K562 (cell line): ENCODE data around the gene CYTH1. TPM values are rescaled to one million over a fixed set of nuclear protein-coding genes. Genes with fewer than 3 reads are reported as not detected.

Source experiments
- ATAC-seq: fragments of 200-7000 bp; cut with Tn5 transposase; 3 replicates; pipeline ENCODE4 v1.9.1; 2020; ENCODE audit warnings: moderate library complexity
- BruUV-seq: library from RNA; stranded (reverse); fragments of 400-500 nt; replicated peaks from 2 replicates; lab custom pipeline; 2021; lab: Mats Ljungman, UMichigan
- CTCF ChIA-PET: fragments of 300-600 bp; formaldehyde crosslinking; extraction: SDS; loops from one replicate; lab custom pipeline; 2021; ENCODE audit warnings: low intra/inter-chr PET ratio; lab: Yijun Ruan, JAX
- POLR2A ChIA-PET: fragments of 300-600, 350-650 bp; sonication (Branson Sonifier 250); formaldehyde crosslinking; extraction: SDS; loops from one replicate; lab custom pipeline; 2021; ENCODE audit warnings: antibody characterized with exemption, inconsistent platforms; lab: Yijun Ruan, JAX
- DNase-seq, 4 experiments: peaks; one replicate each; pipeline versions ENCODE4 v3.0.0 to v3.0.0-alpha.2; 2011 to 2018; ENCODE audit warnings: low spot score in 3 of 4, mixed read lengths in 3 of 4; ENCODE audit errors: extremely low read depth in 1 of 4
- FAIRE-seq: peaks from 2 replicates; lab custom pipeline; 2011; peaks lifted over from hg19 to GRCh38; lab: Jason Lieb, UNC
- H2AFZ ChIP-seq: 2 replicates; pipeline ENCODE4 v1.6.0; 2011; ENCODE audit warnings: low read depth, low read length, control low read depth, inconsistent platforms
- H3K27ac ChIP-seq: fragments of 200-600 bp; 3 replicates; pipeline ENCODE4 v1.8.0; 2011; ENCODE audit warnings: low read depth, mild to moderate bottlenecking, control low read depth, inconsistent platforms, low read length, moderate library complexity, mixed read lengths; ENCODE audit errors: extremely low read depth
- H3K27me3 ChIP-seq, 2 experiments: fragments of 300-600 bp in 1 of 2; 2 replicates in 1 of 2; 3 replicates in 1 of 2; pipeline versions ENCODE4 v1.6.0 to v1.8.0; 2011; ENCODE audit warnings: inconsistent platforms in 2 of 2, low read length in 2 of 2, mild to moderate bottlenecking in 1 of 2, mixed read lengths in 1 of 2, moderate library complexity in 1 of 2; ENCODE audit not compliant: control insufficient read depth in 2 of 2, insufficient read depth in 2 of 2
- H3K36me3 ChIP-seq: fragments of 300-600 bp; 3 replicates; pipeline ENCODE4 v1.8.0; 2011; ENCODE audit warnings: mild to moderate bottlenecking, low read length, inconsistent platforms; ENCODE audit not compliant: control insufficient read depth, insufficient read depth
- H3K4me1 ChIP-seq, 2 experiments: fragments of 200-600 bp in 1 of 2; replicated peaks in 1 of 2; 2 replicates in 1 of 2; 3 replicates in 1 of 2; pipeline versions ENCODE4 v1.5.1 to v1.8.0; 2011; ENCODE audit warnings: inconsistent platforms in 2 of 2, low read length in 2 of 2, mild to moderate bottlenecking in 1 of 2, mixed read lengths in 1 of 2, moderate library complexity in 1 of 2; ENCODE audit not compliant: control insufficient read depth in 2 of 2, insufficient read depth in 2 of 2
- H3K4me2 ChIP-seq: 2 replicates; pipeline ENCODE4 v1.6.1; 2011; ENCODE audit warnings: low read length, control low read depth, inconsistent platforms, mixed read lengths; ENCODE audit not compliant: insufficient read depth
- H3K4me3 ChIP-seq: fragments of 200-600 bp; sonication (generic), shearing (Covaris generic); 2 replicates; pipeline ENCODE4 v1.5.1; 2016; ENCODE audit warnings: control low read depth, inconsistent platforms
- H3K79me2 ChIP-seq: fragments of 200-600 bp; 3 replicates; pipeline ENCODE4 v1.8.0; 2011; ENCODE audit warnings: low read length, inconsistent platforms; ENCODE audit not compliant: control insufficient read depth, insufficient read depth
- H3K9ac ChIP-seq, 2 experiments: 2 replicates each; pipeline versions ENCODE4 v1.6.0 to v1.6.1; 2011; ENCODE audit warnings: low read depth in 2 of 2, low read length in 2 of 2, control low read depth in 1 of 2, inconsistent platforms in 1 of 2, mild to moderate bottlenecking in 1 of 2, mixed read lengths in 1 of 2; ENCODE audit not compliant: insufficient read depth in 1 of 2
- H3K9me1 ChIP-seq: one replicate; pipeline ENCODE4 v1.6.0; 2011; ENCODE audit warnings: inconsistent platforms, mild to moderate bottlenecking, low read length, moderate library complexity; ENCODE audit not compliant: control insufficient read depth, insufficient read depth
- H3K9me3 ChIP-seq: replicated peaks from 2 replicates; pipeline ENCODE4 v1.5.1; 2011; ENCODE audit warnings: low read depth, low read length, inconsistent platforms; ENCODE audit not compliant: control insufficient read depth, insufficient read depth
- H4K20me1 ChIP-seq: replicated peaks from 2 replicates; pipeline ENCODE4 v1.6.1; 2011; ENCODE audit warnings: low read length, inconsistent platforms, mixed read lengths; ENCODE audit not compliant: control insufficient read depth, insufficient read depth
- ELF1 ChIP-seq: fragments of 200-800 bp; sonication (Bioruptor generic); IDR thresholded peaks from 2 replicates; pipeline ENCODE4 v1.6.1; 2016; ENCODE audit warnings: missing genetic modification characterization, missing compliant biosample characterization
- EZH2 ChIP-seq: IDR thresholded peaks from 2 replicates; pipeline ENCODE4 v1.6.1; 2012; ENCODE audit warnings: low read depth, mild to moderate bottlenecking, inconsistent platforms, low read length, borderline replicate concordance
- PTBP1 ChIP-seq: fragments of 200-400 bp; formaldehyde crosslinking; IDR thresholded peaks from 2 replicates; pipeline ENCODE4 v1.6.1; 2017; ENCODE audit warnings: low read depth, low read length
- SMARCB1 ChIP-seq: IDR thresholded peaks from 2 replicates; pipeline ENCODE4 v1.6.1; 2011; ENCODE audit warnings: improper control_type of control experiment, low read depth; ENCODE audit not compliant: insufficient read length
- ZNF324 ChIP-seq: fragments of 250-450 bp; sonication (Bioruptor Pico); IDR thresholded peaks from 2 replicates; pipeline ENCODE4 v1.4.0; 2020; ENCODE audit warnings: mild to moderate bottlenecking
- WGBS: fragments of 100-300 bp; shearing (Covaris generic); methylation state at CpG from one replicate; pipeline ENCODE4 v1.1.6; 2016; ENCODE audit warnings: low coverage, mixed read lengths; ENCODE audit not compliant: insufficient coverage; ENCODE audit errors: missing lambda C conversion rate; 5-methylcytosine and 5-hydroxymethylcytosine counted together
- in situ Hi-C: fragments of 300-500 bp; cut with MboI; formaldehyde crosslinking; loops from 4 replicates; pipeline ENCODE4 v1.15.0; 2018; ENCODE audit warnings: inconsistent platforms, mixed read lengths
- intact Hi-C: fragments of 100-400 bp; cut with micrococcal nuclease; formaldehyde crosslinking; loops from 2 replicates; pipeline ENCODE4 v1.14.2; 2022
- polyA plus RNA-seq, 8 experiments: library from polyadenylated mRNA; depleted of rRNA in 4 of 8; stranded (reverse) in 5 of 8; unstranded in 3 of 8; fragments of >200 nt; fragmentation: Nextera tagmentation in 2 of 8; fragmentation: Illumina TruSeq in 1 of 8; extraction: Ambion mirVana in 2 of 8; extraction: Trizol in 1 of 8; gene quantifications; 2 replicates each; pipeline versions ENCODE4 v1.2.1 to v1.2.3, GENCODE V29; 2011 to 2014; ENCODE audit warnings: inconsistent platforms in 1 of 8, missing spikeins in 1 of 8
- total RNA-seq, 7 experiments: library from RNA; depleted of rRNA in 6 of 7; stranded (reverse); fragments of >200 nt in 6 of 7; fragmentation: Illumina TruSeq in 2 of 7; extraction: Trizol in 2 of 7; gene quantifications; 2 replicates each; pipeline versions ENCODE4 v1.2.1 to v1.2.3, GENCODE V29; 2011 to 2021; ENCODE audit warnings: low replicate concordance in 1 of 7
- TF ChIP-seq, protein P1 (sequence below): fragments of 450-650 bp; IDR thresholded peaks from one replicate; pipeline ENCODE4 v1.6.1; 2018; ENCODE audit warnings: mild to moderate bottlenecking, moderate library complexity; ENCODE audit not compliant: partially characterized antibody
- TF ChIP-seq, protein P2 (sequence below): fragments of 450-650 bp; IDR thresholded peaks from 2 replicates; pipeline ENCODE4 v1.6.1; 2016

The CYTH1 gene
- total and polyA plus RNA-seq, 9 of the 15 experiments (the other 6 are each of a cell fraction or from before 2014, with no cell fraction given), result 0.52 to 27.7 (median 16.8) TPM

DNA sequence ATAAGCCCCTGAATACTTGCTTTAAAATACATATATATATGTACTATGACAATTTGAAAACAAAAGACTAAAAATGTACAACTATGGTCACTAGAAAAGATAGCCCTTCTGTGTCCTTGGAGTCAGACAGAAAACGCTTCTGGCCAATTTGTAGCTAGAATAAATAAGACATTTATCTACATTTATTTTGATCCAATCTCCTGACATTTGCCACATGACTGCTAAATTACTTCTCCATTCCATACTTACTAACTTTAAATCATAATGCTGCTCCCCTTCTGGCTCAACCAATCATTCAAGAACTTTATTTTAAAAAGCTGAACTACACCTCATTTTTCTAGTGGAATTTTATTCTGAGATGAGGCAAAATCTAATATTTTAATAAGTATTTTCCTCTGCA lies 65.8 kb downstream of the CYTH1 start:
- FAIRE-seq, result no peak
- H2AFZ ChIP-seq, result no peak overlapping the region
- H3K79me2 ChIP-seq, result peaks cover 36% of the 10 kb centered on the region

More for the DNA sequence above, 65.8 kb downstream of the CYTH1 start:
- POLR2A ChIA-PET, result interaction anchor here (0.6 to 2.1 kb wide), 7 partner anchors 8 to 136 kb away, joined by 3 to 9 read pairs (median 3); no protein-coding TSS in a partner anchor
- Histone ChIP-seq H3K27me3 (no peaks in the 10 kb centered on the region), H3K4me1 (peaks cover 0 to 7% of the 10 kb centered on the region in 2 experiments; a peak in 4 of 5 replicates), H3K27ac (no peak overlapping the region), H3K9me3 (no peaks in the 10 kb centered on the region), H4K20me1 (peaks cover 46% of the 10 kb centered on the region), H3K36me3 (no peaks in the 10 kb centered on the region), H3K4me2 (no peak overlapping the region), H3K9me1 (no peaks in the 10 kb centered on the region), H3K9ac (no peak overlapping the region), H3K4me3 (no peak overlapping the region)
- intact Hi-C loops (no loop called here), in situ Hi-C loops (no loop called here)
- no TSS peak for BruUV-seq
- CTCF ChIA-PET, result no interaction called here
- DNase-seq (no peak), ATAC-seq (no peak)
- TF ChIP-seq ELF1, result no peak
- TF ChIP-seq SMARCB1, result no peak
- TF ChIP-seq, protein P1, sequence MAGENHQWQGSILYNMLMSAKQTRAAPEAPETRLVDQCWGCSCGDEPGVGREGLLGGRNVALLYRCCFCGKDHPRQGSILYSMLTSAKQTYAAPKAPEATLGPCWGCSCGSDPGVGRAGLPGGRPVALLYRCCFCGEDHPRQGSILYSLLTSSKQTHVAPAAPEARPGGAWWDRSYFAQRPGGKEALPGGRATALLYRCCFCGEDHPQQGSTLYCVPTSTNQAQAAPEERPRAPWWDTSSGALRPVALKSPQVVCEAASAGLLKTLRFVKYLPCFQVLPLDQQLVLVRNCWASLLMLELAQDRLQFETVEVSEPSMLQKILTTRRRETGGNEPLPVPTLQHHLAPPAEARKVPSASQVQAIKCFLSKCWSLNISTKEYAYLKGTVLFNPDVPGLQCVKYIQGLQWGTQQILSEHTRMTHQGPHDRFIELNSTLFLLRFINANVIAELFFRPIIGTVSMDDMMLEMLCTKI, result no peak
- TF ChIP-seq ZNF324 (CRISPR knock-in tag), result no peak
- TF ChIP-seq, protein P2, sequence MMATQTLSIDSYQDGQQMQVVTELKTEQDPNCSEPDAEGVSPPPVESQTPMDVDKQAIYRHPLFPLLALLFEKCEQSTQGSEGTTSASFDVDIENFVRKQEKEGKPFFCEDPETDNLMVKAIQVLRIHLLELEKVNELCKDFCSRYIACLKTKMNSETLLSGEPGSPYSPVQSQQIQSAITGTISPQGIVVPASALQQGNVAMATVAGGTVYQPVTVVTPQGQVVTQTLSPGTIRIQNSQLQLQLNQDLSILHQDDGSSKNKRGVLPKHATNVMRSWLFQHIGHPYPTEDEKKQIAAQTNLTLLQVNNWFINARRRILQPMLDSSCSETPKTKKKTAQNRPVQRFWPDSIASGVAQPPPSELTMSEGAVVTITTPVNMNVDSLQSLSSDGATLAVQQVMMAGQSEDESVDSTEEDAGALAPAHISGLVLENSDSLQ, result 0 out of 2 replicates have a peak, but pooled peaks have one; percentile 1
- TF ChIP-seq PTBP1, result no peak
- TF ChIP-seq EZH2, result no peak
- 17% methylated on average over 1 of the region's 1 CpG for WGBS
